ENCODE measurements around the gene GLRA2.

Gene GLRA2

DNA sequence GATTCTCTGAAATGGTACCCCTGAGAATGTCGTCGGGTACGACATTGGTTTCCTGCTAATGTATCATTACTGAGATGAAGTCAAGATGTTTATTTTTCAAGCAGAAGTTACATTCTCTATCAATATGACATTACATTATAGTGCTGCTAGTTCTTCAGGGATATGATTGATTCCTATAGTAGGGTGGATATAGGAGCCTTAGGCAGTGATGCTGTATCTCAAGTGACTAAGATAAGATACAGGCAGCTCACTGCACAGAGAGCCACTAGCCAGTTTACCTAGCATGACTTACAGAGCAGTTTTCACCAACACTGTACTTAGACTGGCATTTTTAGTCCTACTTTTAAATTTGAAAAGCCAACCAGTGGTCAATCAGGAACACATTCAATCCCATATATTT, 188.6 kb downstream of the GLRA2 start:
- no peak for DNase-seq

DNA sequence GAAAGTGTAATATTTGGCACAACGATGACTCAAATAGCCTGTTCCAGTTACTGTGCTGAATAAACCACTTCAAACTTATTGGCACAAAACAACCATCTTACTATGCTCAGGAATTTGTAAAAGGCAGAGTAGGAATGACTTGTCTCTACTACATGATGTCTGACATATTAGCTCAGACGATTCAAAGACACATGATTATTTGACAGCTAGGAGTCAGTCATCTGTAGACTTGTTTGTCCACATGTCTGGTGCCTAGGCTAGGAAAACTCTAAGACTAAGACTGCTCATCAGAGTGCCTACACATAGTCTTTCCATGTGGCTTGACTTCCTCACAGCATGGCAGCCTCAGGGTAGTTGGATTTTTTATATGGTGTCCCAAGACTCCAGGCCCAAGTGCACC, 189.1 kb downstream of the GLRA2 start:
- no peak for DNase-seq

DNA sequence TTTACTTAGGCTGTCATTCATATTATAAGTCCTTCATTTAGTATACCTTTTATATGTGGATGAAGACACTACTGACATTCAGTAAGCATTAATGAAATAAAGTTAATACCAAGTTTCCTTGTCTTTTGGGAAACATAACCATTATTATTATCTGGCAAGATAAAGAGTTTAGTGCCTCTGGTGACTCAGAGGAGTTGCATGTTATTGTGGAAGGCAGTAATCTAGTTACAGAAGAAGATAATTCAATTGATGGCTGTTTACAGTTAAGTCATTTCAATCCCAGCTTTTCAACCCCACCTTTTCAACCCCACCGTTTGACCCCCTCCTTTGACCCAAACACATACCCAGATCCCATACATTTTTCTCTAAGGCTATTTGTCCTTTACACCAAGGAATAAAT, 199.7 kb downstream of the GLRA2 start:
- DNase-seq = no peak

DNA sequence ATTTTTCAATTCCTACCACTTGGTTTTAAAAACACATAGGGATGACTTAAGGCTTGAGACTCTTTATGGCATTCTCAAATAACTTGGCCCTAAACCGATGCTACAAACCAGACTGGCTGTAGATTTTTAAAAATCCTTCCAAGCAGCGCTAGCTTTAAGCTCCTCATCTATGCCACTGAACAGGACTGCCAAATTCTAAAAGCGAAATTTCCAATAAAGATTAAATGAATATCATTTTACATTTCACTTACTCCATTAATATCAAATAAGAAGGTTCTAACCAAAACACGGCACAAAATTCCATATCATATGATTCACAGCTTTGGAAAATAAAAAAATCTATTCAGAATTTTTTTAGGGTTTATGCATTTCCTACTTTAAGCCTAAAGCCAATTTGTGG, 209.3 kb downstream of the GLRA2 start:
- DNase-seq = no peak

DNA sequence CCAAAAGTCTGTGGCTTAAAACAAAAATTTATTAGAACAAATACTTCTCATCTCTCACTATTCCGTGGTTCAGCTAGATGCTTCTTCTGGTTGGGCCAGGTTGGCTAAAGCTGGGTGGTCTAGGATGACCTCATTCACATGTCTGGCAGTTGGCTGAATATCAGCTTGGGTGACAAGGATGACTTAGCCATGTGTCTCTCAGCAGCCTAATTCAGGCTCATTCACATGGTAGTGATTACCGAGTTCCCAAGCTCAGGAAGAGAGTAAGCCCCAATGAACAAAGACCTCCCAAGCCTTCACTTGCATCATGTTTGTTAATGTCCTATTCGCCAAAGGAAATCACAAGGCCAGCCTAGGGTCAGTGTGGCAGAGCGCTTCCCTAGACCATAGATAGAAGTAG, 224.1 kb downstream of the GLRA2 start:
- DNase-seq = no peak

DNA sequence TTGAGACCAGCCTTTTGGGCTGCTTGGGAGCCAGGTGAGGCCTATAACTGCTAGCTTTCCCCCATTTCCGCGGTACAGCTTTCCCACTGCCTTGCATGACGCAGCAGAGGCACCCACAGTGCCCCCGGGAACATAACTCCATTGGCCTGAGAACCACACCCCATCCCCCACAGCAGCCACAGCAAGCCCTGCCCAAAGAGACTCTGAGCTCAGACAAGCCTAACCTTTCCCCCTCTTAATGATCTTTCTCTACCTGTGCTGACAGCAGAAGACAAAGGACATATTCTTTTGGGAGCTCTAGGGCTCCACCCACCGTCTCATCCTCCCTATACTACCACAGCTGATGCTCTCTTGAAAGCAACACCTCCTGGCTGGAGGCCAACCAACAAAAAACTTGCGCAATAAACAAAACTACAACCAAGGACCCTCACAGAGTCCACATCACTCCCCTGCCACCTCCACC, 228.7 kb downstream of the GLRA2 start:
- DNase-seq = no peak

DNA sequence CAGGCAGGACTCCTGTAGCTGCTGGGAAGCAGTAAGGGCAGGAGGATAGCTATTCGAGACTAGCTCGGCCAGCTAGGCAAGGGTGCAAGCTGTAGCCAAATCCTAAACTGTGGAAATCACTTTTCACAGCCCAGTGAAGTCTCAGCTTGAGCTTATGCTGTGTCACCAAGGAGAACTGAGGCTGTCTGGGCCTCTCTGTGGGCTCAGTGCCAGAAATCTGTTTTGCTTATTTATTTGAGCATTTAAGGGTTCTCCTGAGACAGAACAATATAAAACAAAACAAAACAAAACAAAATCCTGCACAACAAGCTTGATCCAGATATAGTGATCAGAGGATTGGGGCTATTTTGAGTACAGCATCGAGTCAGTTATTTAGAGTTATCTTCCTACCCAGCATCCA, 246.1 kb downstream of the GLRA2 start:
- DNase-seq = no peak

DNA sequence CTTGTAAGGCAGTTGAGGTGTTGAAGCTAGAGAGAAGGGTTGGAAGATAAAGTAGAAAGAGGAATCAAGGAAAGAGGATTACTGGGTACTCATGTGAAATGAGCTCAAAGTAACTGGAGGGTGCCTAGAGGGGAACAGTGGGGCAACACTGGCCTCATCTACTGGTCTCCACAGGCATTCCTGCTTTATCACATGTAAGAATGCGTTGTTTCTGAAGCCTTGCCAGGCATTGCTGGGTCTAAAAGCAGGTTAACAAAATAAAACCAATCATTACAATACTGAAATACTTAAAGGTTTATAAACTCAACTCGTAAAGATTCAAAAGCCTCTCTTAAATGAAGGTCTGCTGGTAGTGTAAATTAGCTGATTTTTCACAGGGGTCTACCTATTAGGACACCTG, 247.6 kb downstream of the GLRA2 start:
- no peak for DNase-seq

DNA sequence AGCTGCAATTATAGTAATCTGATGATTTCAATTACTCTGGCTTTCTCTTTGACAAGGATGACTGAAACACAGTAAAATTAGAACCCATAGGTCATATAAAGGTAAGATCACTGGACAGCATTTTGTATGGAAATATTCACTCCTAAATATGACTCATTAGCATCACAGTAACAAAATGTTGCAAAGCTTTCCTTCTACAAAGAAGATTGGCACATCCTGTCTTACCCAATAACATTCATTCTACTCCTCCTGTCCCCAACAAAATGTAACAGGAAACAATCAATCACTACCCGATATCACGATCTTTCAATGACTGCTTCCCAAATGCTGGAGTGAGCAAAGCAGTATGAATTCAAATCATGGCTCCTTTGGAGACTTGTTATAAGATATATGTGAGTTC, 248.2 kb downstream of the GLRA2 start:
- no peak for DNase-seq

DNA sequence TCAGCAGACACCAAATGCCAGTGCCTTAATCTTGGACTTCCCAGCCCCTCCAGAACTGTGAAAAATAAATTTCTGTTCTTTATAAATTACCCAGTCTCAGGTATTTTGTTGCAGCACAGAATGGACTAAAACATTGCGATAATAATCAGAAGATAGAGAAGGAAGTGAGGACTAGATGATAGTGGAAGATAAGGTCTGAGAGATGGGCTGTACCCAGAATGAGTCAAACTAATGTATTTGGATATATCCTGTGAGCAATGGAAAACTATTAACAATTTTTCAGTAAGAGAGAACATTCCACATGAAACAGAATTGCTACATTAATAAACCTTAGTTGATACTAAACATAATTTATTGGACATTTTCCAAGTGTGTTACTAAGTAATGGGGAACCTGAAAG, 250.2 kb downstream of the GLRA2 start:
- DNase-seq = no peak
